ENCODE results near the gene SEMA4F. TPM values are rescaled to one million over a fixed set of nuclear protein-coding genes. Genes with fewer than 3 reads are reported as not detected.
A peak's percentile ranks its signal among the peaks of the same experiment; 100 is the strongest.

Gene SEMA4F
- polyA plus RNA-seq, 2 of the 4 experiments (the other 2 are of a cell fraction): 8.5 to 9.3 TPM

GRCh38 chr2:74688881-74689280 lies 34.8 kb downstream of the SEMA4F start:
- 91% methylated on average over 1 of the region's 1 CpG for WGBS (ENCODE audit: missing lambda C conversion rate)

DNA sequence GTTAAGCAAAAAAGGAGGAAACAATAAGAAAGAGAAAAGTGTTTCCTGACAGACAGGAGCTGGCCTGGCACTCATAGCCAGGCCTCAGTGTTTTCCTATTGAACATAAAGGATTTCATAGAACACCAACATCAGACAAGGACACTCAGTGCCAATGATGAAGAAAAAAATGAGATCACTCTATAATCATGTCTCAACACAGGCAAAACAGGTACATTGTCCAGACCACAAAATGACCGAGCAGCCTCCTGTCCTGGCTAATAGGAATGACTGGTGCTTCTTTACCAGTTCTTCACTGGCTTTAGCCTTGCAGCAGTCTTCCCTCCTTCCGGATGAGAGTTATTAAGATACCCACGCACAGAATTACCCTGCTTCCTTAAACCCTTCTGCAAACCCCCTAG lies 35.6 kb downstream of the SEMA4F start:
- DNase-seq (ENCODE audit: low read depth in 1 of 2, low spot score in 1 of 2): no peak
- no peaks in the 10 kb centered on the region; the same call in 2 of the 3 replicates for H3K4me1 ChIP-seq
- H3K9me3 ChIP-seq: no peaks in the 10 kb centered on the region
- H3K27ac ChIP-seq: no peak overlapping the region
- ChIA-PET CTCF (interaction anchor here (0.7 to 4.0 kb wide), 7 partner anchors 50 to 196 kb away, joined by 3 to 74 read pairs (median 4); no protein-coding TSS in a partner anchor), POLR2A (no interaction called here)
- H3K4me3 ChIP-seq: no peak overlapping the region
- no peak overlapping the region for H3K4me2 ChIP-seq
- no peak for TF ChIP-seq RAD21 (conservative IDR thresholded peaks at IDR 0.05 in 1 of 2, IDR thresholded peaks at IDR 0.05 in 1 of 2)
- TF ChIP-seq JUN (IDR thresholded peaks at IDR 0.05): no peak
- TF ChIP-seq BCL3 (IDR thresholded peaks at IDR 0.05): no peak
- TF ChIP-seq HEYL (CRISPR knock-in tag; IDR thresholded peaks at IDR 0.05): no peak
- no peak for TF ChIP-seq CBX8 (IDR thresholded peaks at IDR 0.05)
- no peak for FAIRE-seq
- 29% methylated on average over 3 of the region's 3 CpGs for WGBS (ENCODE audit: missing lambda C conversion rate)
- no peak for ATAC-seq

More at GRCh38 chr2:74688881-74689280, 34.8 kb downstream of the SEMA4F start:
- TF ChIP-seq NFE2L2 (conservative IDR thresholded peaks at IDR 0.05; ENCODE audit: low read length): no peak
- no peak for TF ChIP-seq MAZ (IDR thresholded peaks at IDR 0.05; ENCODE audit: borderline replicate concordance, low read depth, low read length)
- no peak for TF ChIP-seq HEYL (CRISPR knock-in tag; IDR thresholded peaks at IDR 0.05)
- TF ChIP-seq NPAS2 (CRISPR knock-in tag; IDR thresholded peaks at IDR 0.05; ENCODE audit: borderline replicate concordance): no peak
- TF ChIP-seq, protein P1, sequence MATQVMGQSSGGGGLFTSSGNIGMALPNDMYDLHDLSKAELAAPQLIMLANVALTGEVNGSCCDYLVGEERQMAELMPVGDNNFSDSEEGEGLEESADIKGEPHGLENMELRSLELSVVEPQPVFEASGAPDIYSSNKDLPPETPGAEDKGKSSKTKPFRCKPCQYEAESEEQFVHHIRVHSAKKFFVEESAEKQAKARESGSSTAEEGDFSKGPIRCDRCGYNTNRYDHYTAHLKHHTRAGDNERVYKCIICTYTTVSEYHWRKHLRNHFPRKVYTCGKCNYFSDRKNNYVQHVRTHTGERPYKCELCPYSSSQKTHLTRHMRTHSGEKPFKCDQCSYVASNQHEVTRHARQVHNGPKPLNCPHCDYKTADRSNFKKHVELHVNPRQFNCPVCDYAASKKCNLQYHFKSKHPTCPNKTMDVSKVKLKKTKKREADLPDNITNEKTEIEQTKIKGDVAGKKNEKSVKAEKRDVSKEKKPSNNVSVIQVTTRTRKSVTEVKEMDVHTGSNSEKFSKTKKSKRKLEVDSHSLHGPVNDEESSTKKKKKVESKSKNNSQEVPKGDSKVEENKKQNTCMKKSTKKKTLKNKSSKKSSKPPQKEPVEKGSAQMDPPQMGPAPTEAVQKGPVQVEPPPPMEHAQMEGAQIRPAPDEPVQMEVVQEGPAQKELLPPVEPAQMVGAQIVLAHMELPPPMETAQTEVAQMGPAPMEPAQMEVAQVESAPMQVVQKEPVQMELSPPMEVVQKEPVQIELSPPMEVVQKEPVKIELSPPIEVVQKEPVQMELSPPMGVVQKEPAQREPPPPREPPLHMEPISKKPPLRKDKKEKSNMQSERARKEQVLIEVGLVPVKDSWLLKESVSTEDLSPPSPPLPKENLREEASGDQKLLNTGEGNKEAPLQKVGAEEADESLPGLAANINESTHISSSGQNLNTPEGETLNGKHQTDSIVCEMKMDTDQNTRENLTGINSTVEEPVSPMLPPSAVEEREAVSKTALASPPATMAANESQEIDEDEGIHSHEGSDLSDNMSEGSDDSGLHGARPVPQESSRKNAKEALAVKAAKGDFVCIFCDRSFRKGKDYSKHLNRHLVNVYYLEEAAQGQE (IDR thresholded peaks at IDR 0.05): no peak
- TF ChIP-seq FOSL2 (IDR thresholded peaks at IDR 0.05): no peak
- TF ChIP-seq FOSL2 (CRISPR knock-in tag; IDR thresholded peaks at IDR 0.05): no peak
- TF ChIP-seq ZNF302 (CRISPR knock-in tag; IDR thresholded peaks at IDR 0.05): no peak
- TF ChIP-seq RNF2 (IDR thresholded peaks at IDR 0.05; ENCODE audit: borderline replicate concordance, low read depth): no peak
- TF ChIP-seq, protein P2, sequence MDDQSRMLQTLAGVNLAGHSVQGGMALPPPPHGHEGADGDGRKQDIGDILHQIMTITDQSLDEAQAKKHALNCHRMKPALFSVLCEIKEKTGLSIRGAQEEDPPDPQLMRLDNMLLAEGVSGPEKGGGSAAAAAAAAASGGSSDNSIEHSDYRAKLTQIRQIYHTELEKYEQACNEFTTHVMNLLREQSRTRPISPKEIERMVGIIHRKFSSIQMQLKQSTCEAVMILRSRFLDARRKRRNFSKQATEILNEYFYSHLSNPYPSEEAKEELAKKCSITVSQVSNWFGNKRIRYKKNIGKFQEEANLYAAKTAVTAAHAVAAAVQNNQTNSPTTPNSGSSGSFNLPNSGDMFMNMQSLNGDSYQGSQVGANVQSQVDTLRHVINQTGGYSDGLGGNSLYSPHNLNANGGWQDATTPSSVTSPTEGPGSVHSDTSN (IDR thresholded peaks at IDR 0.05): no peak
- no peak for TF ChIP-seq JUNB (IDR thresholded peaks at IDR 0.05)
- no peak for FAIRE-seq
- CTCF ChIA-PET: interaction anchor here (0.7 to 4.0 kb wide), 11 partner anchors 10 to 411 kb away, joined by 3 to 74 read pairs (median 4); no protein-coding TSS in a partner anchor
- ATAC-seq: no peak
- no peak for DNase-seq (ENCODE audit: low read depth in 1 of 2, low spot score in 1 of 2)
- Histone ChIP-seq H3K4me3 (no peak overlapping the region), H3K4me1 (no peaks in the 10 kb centered on the region; the same call in 2 of the 3 replicates), H3K9me3 (no peaks in the 10 kb centered on the region), H3K27ac (no peak overlapping the region), H3K4me2 (no peak overlapping the region)
- POLR2A ChIA-PET: no interaction called here

GRCh38 chr2:74690571-74690970 lies 36.5 kb downstream of the SEMA4F start:
- TF ChIP-seq SMC3 (IDR thresholded peaks at IDR 0.05) (peak; percentile 91), EHF (CRISPR knock-in tag; IDR thresholded peaks at IDR 0.05) (no peak), POLR2AphosphoS2 (conservative IDR thresholded peaks at IDR 0.05; ENCODE audit: low read length) (no peak), CTCF (IDR thresholded peaks at IDR 0.05) (peak; percentile 97), RCOR1 (IDR thresholded peaks at IDR 0.05; ENCODE audit: low read depth, low read length) (no peak), RAD21 (conservative IDR thresholded peaks at IDR 0.05 in 1 of 2, IDR thresholded peaks at IDR 0.05 in 1 of 2) (peak; percentile 96 to 99)
- ATAC-seq (peak; percentile 85 to 94), FAIRE-seq (peak; percentile 13), DNase-seq (ENCODE audit: low read depth in 1 of 2, low spot score in 1 of 2) (peak; percentile 70 to 73)
- no peak overlapping the region for H3K27ac ChIP-seq
- CTCF ChIA-PET: interaction anchor here (0.6 to 3.0 kb wide), 33 partner anchors 8 to 918 kb away, joined by 3 to 132 read pairs (median 4); no protein-coding TSS in a partner anchor
- no peak overlapping the region for H3K4me2 ChIP-seq
- no peaks in the 10 kb centered on the region; the same call in 2 of the 3 replicates for H3K4me1 ChIP-seq
- no peaks in the 10 kb centered on the region for H3K9me3 ChIP-seq
- POLR2A ChIA-PET: no interaction called here
- H3K4me3 ChIP-seq: no peak overlapping the region
- WGBS (ENCODE audit: missing lambda C conversion rate): 2% methylated on average over 4 of the region's 4 CpGs
